Effector CD8-positive, alpha-beta T cell (primary cell): ENCODE data around the gene WSCD1.

Experiments
- DNase-seq: peaks from one replicate; lab custom pipeline; 2025; lab: John Stamatoyannopoulos, UW

Gene WSCD1

GRCh38 chr17:6160232-6160555, 90.0 kb downstream of the WSCD1 start:
- no peak for DNase-seq

GRCh38 chr17:6160911-6161855, 91.0 kb downstream of the WSCD1 start:
- no peak for DNase-seq

- no peak for DNase-seq
Measured at GRCh38 chr17:6162216-6162615, 92.0 kb downstream of the WSCD1 start.

DNA sequence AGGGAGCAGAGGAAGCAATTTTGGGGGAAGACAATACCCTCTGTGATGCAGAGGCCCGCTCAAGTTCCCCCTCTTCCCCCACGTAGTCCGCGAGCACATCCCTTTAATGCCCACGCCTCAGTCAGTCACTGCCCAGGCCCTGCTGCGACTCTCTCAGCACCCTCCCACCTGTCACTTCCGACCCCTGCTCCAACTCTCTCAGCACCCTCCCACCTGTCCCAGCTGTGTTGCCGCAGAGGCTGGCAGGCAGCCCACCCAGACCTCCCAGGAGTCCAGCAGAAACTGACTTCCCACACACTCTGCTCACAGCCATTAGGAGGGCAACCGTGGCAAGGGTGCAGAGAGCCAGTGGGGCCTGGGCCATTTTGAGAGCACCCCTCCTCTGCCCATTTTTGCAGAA, 92.7 kb downstream of the WSCD1 start:
- no peak for DNase-seq

- no peak for DNase-seq
Measured at GRCh38 chr17:6163612-6164333, 93.6 kb downstream of the WSCD1 start.

DNA sequence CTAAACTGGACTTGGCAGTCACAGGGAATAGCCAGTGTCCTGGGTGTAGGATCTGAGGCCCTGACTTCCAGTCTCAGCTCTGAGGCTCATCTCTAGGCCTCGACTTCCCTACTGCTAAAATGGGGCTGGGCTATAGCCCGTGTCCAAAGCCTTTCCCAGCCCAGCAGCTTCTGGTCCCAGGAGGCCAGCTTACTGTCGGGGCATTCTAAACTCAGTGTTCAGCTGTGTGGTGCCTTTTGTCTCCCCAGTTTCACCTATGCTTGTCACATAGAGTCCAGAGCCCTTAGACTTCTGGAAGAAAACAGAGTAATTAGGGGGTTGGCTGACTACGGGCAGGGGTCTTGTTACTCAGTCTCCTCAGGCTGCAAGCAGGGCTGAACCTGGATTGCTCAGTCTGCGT, 94.8 kb downstream of the WSCD1 start:
- DNase-seq = no peak

DNA sequence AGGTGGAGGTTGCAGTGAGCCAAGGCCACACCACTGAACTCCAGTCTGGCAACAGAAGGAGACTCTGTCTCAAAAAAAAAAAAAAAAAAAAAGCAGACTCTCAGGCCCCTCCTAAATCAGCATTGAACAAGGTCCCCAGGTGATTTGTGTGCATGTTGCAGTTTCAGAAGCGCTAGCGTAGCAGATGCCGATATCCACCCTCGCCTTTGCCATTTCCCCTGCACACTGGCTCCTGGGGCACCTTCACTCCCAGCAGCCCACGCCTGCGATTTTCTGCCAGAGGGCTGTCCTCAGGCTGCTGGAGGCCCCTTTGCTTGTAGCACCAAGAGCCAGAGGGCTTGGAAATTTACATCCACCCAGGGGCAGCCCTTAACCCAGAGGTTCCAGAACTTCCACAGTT, 95.6 kb downstream of the WSCD1 start:
- DNase-seq = no peak

GRCh38 chr17:6166492-6167179, 96.5 kb downstream of the WSCD1 start:
- DNase-seq = no peak

DNA sequence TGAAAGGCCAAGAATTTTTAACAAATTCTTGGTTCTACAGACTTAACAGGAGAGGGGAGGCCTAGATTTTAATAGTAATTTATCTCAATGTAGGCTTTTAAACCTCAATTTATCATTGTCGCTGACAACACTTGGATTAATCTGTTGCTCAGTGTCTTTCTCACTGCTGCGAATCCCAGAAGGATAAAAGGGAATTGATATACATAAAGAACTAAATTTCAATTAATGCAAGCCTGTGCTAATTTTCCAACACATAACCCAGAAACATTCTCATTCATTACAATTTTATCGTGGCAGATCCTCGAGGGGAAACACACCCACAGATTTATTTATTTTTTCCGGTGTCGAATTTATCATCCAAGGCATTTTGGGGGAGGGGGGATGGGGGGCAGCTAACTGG, 98.1 kb downstream of the WSCD1 start:
- no peak for DNase-seq

GRCh38 chr17:6170349-6170748, 100.2 kb downstream of the WSCD1 start:
- DNase-seq = no peak

DNA sequence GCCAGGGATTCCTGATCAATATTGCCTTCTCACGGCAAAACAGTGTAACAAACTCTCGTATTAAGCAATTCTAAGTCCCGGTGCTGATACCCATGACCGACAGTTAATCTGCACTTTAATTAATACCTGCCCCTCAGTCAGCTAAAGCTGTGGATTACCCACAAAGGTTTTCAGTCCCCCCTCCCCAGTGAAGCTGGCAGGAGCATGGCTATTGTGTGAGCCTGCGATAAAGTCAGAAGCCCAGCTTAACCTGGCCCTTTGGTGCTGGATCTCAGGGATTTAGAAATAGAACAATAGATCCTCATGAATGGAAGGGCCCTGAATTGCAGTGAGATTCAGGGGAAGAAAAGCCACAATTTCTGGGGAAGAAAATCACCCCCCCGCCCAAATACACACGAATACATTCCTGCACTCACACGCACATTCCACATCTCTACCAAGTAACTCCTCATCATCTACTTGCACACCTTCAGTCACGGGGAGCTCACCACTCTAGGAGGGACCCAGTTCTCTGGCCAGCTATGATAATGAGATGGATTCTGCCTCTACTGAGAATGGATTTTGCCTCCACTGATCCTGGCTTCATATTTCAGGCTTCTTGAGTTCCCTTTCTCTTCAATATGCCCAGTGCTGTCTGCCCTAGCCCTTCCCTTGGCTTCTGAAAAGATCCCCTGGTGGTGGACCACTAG, 102.6 kb downstream of the WSCD1 start:
- DNase-seq = no peak

- no peak for DNase-seq
Measured at GRCh38 chr17:6173653-6174052, 103.5 kb downstream of the WSCD1 start.
